Smooth muscle cell (in vitro differentiated cells): ENCODE measurements around the gene USP10. TPM values are rescaled to one million over a fixed set of nuclear protein-coding genes. Genes with fewer than 3 reads are reported as not detected.

ENCODE experiments used
- DNase-seq: peaks from one replicate; lab custom pipeline; 2025; ENCODE audit not compliant: unreplicated experiment; lab: John Stamatoyannopoulos, UW
- H2AFZ ChIP-seq: fragments of 200-600 bp; sonication (generic); 2 replicates; pipeline ENCODE4 v1.6.0; 2016; ENCODE audit warnings: antibody characterized with exemption, low read depth, mild to moderate bottlenecking
- H3F3A ChIP-seq: fragments of 200-600 bp; sonication (generic); 2 replicates; pipeline ENCODE4 v1.6.0; 2017; ENCODE audit warnings: antibody characterized with exemption, low read depth
- H3K27ac ChIP-seq: fragments of 200-600 bp; sonication (generic); 2 replicates; pipeline ENCODE4 v1.5.1; 2016; ENCODE audit warnings: low read depth, mild to moderate bottlenecking
- H3K27me3 ChIP-seq: fragments of 200-600 bp; sonication (generic); 2 replicates; pipeline ENCODE4 v1.6.1; 2016; ENCODE audit warnings: low read depth, mild to moderate bottlenecking
- H3K36me3 ChIP-seq: fragments of 200-600 bp; sonication (generic); 2 replicates; pipeline ENCODE4 v1.5.1; 2016; ENCODE audit warnings: low read depth
- H3K4me1 ChIP-seq: fragments of 200-600 bp; sonication (generic); 2 replicates; pipeline ENCODE4 v1.5.1; 2016; ENCODE audit warnings: low read depth
- H3K4me2 ChIP-seq: fragments of 200-600 bp; sonication (generic); 2 replicates; pipeline ENCODE4 v1.6.0; 2016; ENCODE audit warnings: mild to moderate bottlenecking
- H3K4me3 ChIP-seq: fragments of 200-600 bp; sonication (generic); 2 replicates; pipeline ENCODE4 v1.5.1; 2016; ENCODE audit warnings: mild to moderate bottlenecking
- H3K79me2 ChIP-seq: fragments of 200-600 bp; sonication (generic); 2 replicates; pipeline ENCODE4 v1.6.0; 2016; ENCODE audit warnings: low read depth, mild to moderate bottlenecking
- H3K9ac ChIP-seq: fragments of 200-600 bp; sonication (generic); 2 replicates; pipeline ENCODE4 v1.6.0; 2016; ENCODE audit warnings: low read depth
- H3K9me3 ChIP-seq: fragments of 200-600 bp; sonication (generic); replicated peaks from 2 replicates; pipeline ENCODE4 v1.5.1; 2016; ENCODE audit warnings: low read depth
- H4K20me1 ChIP-seq: fragments of 200-600 bp; sonication (generic); 2 replicates; pipeline ENCODE4 v1.6.0; 2016; ENCODE audit warnings: low read depth
- WGBS: methylation state at CpG from one replicate; pipeline ENCODE4 v1.1.7; 2016; ENCODE audit warnings: low lambda C conversion rate; 5-methylcytosine and 5-hydroxymethylcytosine counted together
- polyA plus RNA-seq: library from polyadenylated mRNA; unstranded; fragments of >200 nt; fragmentation: Nextera tagmentation; extraction: Ambion mirVana; gene quantifications from 2 replicates; pipeline ENCODE4 v1.2.1, GENCODE V29; 2016
- total RNA-seq: library from RNA; depleted of rRNA; stranded (reverse); fragments of >200 nt; gene quantifications from 2 replicates; pipeline ENCODE4 v1.2.3, GENCODE V29; 2014
- TF ChIP-seq, protein P1 (sequence below): fragments of 200-600 bp; sonication (generic); IDR thresholded peaks from 2 replicates; pipeline ENCODE4 v1.5.1; 2017; ENCODE audit warnings: borderline replicate concordance, mild to moderate bottlenecking, antibody characterized with exemption; ENCODE audit not compliant: insufficient read depth, poor library complexity, severe bottlenecking

USP10 gene
- total and polyA plus RNA-seq, 2 experiments from 2014 or later: 52.5 to 56.1 TPM

- Histone ChIP-seq H3F3A (no peaks in the 10 kb centered on the region), H2AFZ (no peak overlapping the region), H3K27me3 (no peaks in the 10 kb centered on the region), H4K20me1 (peaks cover 99% of the 10 kb centered on the region), H3K36me3 (no peaks in the 10 kb centered on the region), H3K27ac (no peak overlapping the region), H3K4me1 (no peaks in the 10 kb centered on the region), H3K79me2 (peaks cover 99% of the 10 kb centered on the region), H3K4me3 (no peak overlapping the region), H3K9me3 (no peaks in the 10 kb centered on the region), H3K4me2 (no peak overlapping the region), H3K9ac (no peak overlapping the region)
- WGBS: 94% methylated on average over 3 of the region's 3 CpGs
- TF ChIP-seq, protein P1, sequence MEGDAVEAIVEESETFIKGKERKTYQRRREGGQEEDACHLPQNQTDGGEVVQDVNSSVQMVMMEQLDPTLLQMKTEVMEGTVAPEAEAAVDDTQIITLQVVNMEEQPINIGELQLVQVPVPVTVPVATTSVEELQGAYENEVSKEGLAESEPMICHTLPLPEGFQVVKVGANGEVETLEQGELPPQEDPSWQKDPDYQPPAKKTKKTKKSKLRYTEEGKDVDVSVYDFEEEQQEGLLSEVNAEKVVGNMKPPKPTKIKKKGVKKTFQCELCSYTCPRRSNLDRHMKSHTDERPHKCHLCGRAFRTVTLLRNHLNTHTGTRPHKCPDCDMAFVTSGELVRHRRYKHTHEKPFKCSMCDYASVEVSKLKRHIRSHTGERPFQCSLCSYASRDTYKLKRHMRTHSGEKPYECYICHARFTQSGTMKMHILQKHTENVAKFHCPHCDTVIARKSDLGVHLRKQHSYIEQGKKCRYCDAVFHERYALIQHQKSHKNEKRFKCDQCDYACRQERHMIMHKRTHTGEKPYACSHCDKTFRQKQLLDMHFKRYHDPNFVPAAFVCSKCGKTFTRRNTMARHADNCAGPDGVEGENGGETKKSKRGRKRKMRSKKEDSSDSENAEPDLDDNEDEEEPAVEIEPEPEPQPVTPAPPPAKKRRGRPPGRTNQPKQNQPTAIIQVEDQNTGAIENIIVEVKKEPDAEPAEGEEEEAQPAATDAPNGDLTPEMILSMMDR: no peak
- no peak for DNase-seq
Measured at GRCh38 chr16:84715424-84715823, 15.6 kb downstream of the USP10 start.

DNA sequence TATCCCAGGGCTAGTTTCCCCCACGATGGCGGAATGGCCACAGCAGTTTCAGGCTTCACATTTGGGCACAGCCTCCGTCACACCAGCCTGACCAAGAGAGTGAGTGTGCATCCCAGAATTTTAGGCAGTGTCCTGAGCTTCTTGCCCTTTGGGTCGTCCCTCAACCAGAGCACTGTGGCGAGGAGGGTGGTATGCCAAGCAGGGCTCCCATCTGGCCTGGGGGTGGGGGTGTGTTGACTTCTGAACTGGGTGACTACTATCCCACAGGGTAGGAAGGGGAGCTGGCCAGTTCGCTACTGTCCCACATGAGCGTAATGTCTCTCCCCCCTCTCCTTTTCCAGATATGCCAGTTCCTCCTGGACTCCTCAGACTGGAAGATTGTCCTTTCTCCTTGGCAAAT lies 16.1 kb downstream of the USP10 start:
- Histone ChIP-seq H3K9me3 (no peaks in the 10 kb centered on the region), H3K4me3 (no peak overlapping the region), H3K4me2 (no peak overlapping the region), H3K27me3 (no peaks in the 10 kb centered on the region), H3K9ac (no peak overlapping the region), H3K4me1 (no peaks in the 10 kb centered on the region), H3K27ac (no peak overlapping the region), H3K79me2 (peaks cover 98% of the 10 kb centered on the region), H4K20me1 (peaks cover 99% of the 10 kb centered on the region), H2AFZ (no peak overlapping the region), H3F3A (no peaks in the 10 kb centered on the region), H3K36me3 (no peaks in the 10 kb centered on the region)
- WGBS: over 99% methylated on average over 7 of the region's 7 CpGs
- TF ChIP-seq, protein P1: no peak
- DNase-seq: no peak

GRCh38 chr16:84716740-84717139 lies 16.9 kb downstream of the USP10 start:
- no peak overlapping the region for H3K9ac ChIP-seq
- no peak overlapping the region for H2AFZ ChIP-seq
- H3K27ac ChIP-seq: no peak overlapping the region
- H4K20me1 ChIP-seq: peaks cover 97% of the 10 kb centered on the region
- H3K4me3 ChIP-seq: no peak overlapping the region
- no peaks in the 10 kb centered on the region for H3F3A ChIP-seq
- H3K4me1 ChIP-seq: no peaks in the 10 kb centered on the region
- DNase-seq: no peak
- TF ChIP-seq, protein P1: no peak
- H3K9me3 ChIP-seq: no peaks in the 10 kb centered on the region
- H3K4me2 ChIP-seq: no peak overlapping the region
- WGBS: 88% methylated on average over 7 of the region's 7 CpGs
- H3K36me3 ChIP-seq: no peaks in the 10 kb centered on the region
- peaks cover 98% of the 10 kb centered on the region for H3K79me2 ChIP-seq
- no peaks in the 10 kb centered on the region for H3K27me3 ChIP-seq

GRCh38 chr16:84717484-84717883 lies 17.7 kb downstream of the USP10 start:
- peaks cover 97% of the 10 kb centered on the region for H4K20me1 ChIP-seq
- H3K36me3 ChIP-seq: no peaks in the 10 kb centered on the region
- WGBS: 100% methylated on average over 2 of the region's 2 CpGs
- no peaks in the 10 kb centered on the region for H3K9me3 ChIP-seq
- H3K9ac ChIP-seq: no peak overlapping the region
- H3K27ac ChIP-seq: no peak overlapping the region
- no peak overlapping the region for H2AFZ ChIP-seq
- H3K79me2 ChIP-seq: peaks cover 98% of the 10 kb centered on the region
- H3K4me1 ChIP-seq: no peaks in the 10 kb centered on the region
- H3F3A ChIP-seq: no peaks in the 10 kb centered on the region
- TF ChIP-seq, protein P1: no peak
- no peak overlapping the region for H3K4me2 ChIP-seq
- H3K4me3 ChIP-seq: no peak overlapping the region
- H3K27me3 ChIP-seq: no peaks in the 10 kb centered on the region
- DNase-seq: no peak
